CD14-positive monocyte (primary cell): Measurements from ENCODE around the gene FAM117B. TPM values are rescaled to one million over a fixed set of nuclear protein-coding genes. Genes with fewer than 3 reads are reported as not detected.
A peak's percentile ranks its signal among the peaks of the same experiment; 100 is the strongest.

ENCODE experiments used
- DNase-seq, 3 donors: peaks; one replicate each; pipeline ENCODE4 v3.0.0-alpha.2; 2011 to 2022
- H2AFZ ChIP-seq: 2 replicates; pipeline ENCODE4 v1.6.0; 2012; ENCODE audit warnings: mild to moderate bottlenecking, low read depth, low read length, inconsistent platforms; ENCODE audit not compliant: insufficient read depth, poor library complexity, severe bottlenecking
- H3K27ac ChIP-seq, 2 donors: 1 replicate in 1 of 2; 2 replicates in 1 of 2; pipeline ENCODE4 v1.5.1; 2012 to 2013; ENCODE audit warnings: low read length in 2 of 2, control low read depth in 1 of 2, inconsistent platforms in 1 of 2, low read depth in 1 of 2, mild to moderate bottlenecking in 1 of 2
- H3K27me3 ChIP-seq, 2 donors: one replicate each; pipeline versions ENCODE4 v1.6.0 to v1.6.1; 2011 to 2013; ENCODE audit warnings: low read length in 2 of 2; ENCODE audit not compliant: control insufficient read depth in 2 of 2, insufficient read depth in 2 of 2
- H3K36me3 ChIP-seq, 2 donors: replicated peaks in 1 of 2; 1 replicate in 1 of 2; 2 replicates in 1 of 2; pipeline versions ENCODE4 v1.5.1 to v1.6.1; 2012 to 2013; ENCODE audit warnings: low read length in 2 of 2, control low read depth in 1 of 2, inconsistent platforms in 1 of 2, mild to moderate bottlenecking in 1 of 2; ENCODE audit not compliant: insufficient read depth in 2 of 2, control insufficient read depth in 1 of 2
- H3K4me1 ChIP-seq, 2 donors: 1 replicate in 1 of 2; 2 replicates in 1 of 2; pipeline versions ENCODE4 v1.5.1 to v1.6.1; 2012 to 2013; ENCODE audit warnings: low read length in 2 of 2, control low read depth in 1 of 2, inconsistent platforms in 1 of 2, mild to moderate bottlenecking in 1 of 2, moderate library complexity in 1 of 2; ENCODE audit not compliant: insufficient read depth in 2 of 2, control insufficient read depth in 1 of 2
- H3K4me2 ChIP-seq: replicated peaks from 2 replicates; pipeline ENCODE3; 2012; ENCODE audit warnings: low read length, moderate library complexity, mild to moderate bottlenecking; ENCODE audit not compliant: poor library complexity, severe bottlenecking; ENCODE audit errors: extremely low read depth
- H3K4me3 ChIP-seq, 3 experiments: fragments of 200-600 bp in 1 of 3; sonication (generic) in 1 of 3; replicated peaks in 1 of 3; 1 replicate in 2 of 3; 2 replicates in 1 of 3; pipeline ENCODE4 v1.5.1; 2011 to 2013; ENCODE audit warnings: low read length in 3 of 3, mild to moderate bottlenecking in 3 of 3, control low read depth in 2 of 3, low read depth in 2 of 3, inconsistent platforms in 1 of 3, moderate library complexity in 1 of 3
- H3K79me2 ChIP-seq: 2 replicates; pipeline ENCODE4 v1.6.0; 2012; ENCODE audit warnings: mild to moderate bottlenecking, control low read depth, inconsistent platforms, low read length, moderate library complexity; ENCODE audit not compliant: insufficient read depth
- H3K9ac ChIP-seq: 2 replicates; pipeline ENCODE4 v1.6.0; 2017; ENCODE audit warnings: low read length, mild to moderate bottlenecking; ENCODE audit not compliant: insufficient read depth, poor library complexity, severe bottlenecking
- H3K9me3 ChIP-seq, 2 donors: replicated peaks in 1 of 2; 1 replicate in 1 of 2; 2 replicates in 1 of 2; pipeline versions ENCODE4 v1.5.1 to v1.6.1; 2012 to 2013; ENCODE audit warnings: low read length in 2 of 2, control low read depth in 1 of 2; ENCODE audit not compliant: control insufficient read depth in 1 of 2, insufficient read depth in 1 of 2
- H4K20me1 ChIP-seq: 2 replicates; pipeline ENCODE4 v1.6.0; 2012; ENCODE audit warnings: mild to moderate bottlenecking, low read length, control low read depth, moderate library complexity; ENCODE audit not compliant: insufficient read depth
- H3K27ac Mint-ChIP-seq, 7 donors: one replicate each; pipeline ENCODE4 v1.8.0; 2020; ENCODE audit warnings: mild to moderate bottlenecking in 7 of 7, mixed read lengths in 7 of 7, moderate library complexity in 6 of 7, inconsistent platforms in 2 of 7
- H3K27me3 Mint-ChIP-seq, 3 donors: one replicate each; pipeline ENCODE4 v1.8.0; 2021 to 2022; ENCODE audit warnings: low read depth in 3 of 3, mild to moderate bottlenecking in 3 of 3, mixed read lengths in 3 of 3, moderate library complexity in 3 of 3, inconsistent platforms in 1 of 3
- H3K36me3 Mint-ChIP-seq, 2 donors: one replicate each; pipeline ENCODE4 v1.8.0; 2020; ENCODE audit warnings: mixed read lengths in 2 of 2, inconsistent platforms in 1 of 2, mild to moderate bottlenecking in 1 of 2
- H3K4me1 Mint-ChIP-seq: one replicate; pipeline ENCODE4 v1.8.0; 2020; ENCODE audit warnings: mild to moderate bottlenecking, mixed read lengths
- H3K4me3 Mint-ChIP-seq, 2 donors: one replicate each; pipeline ENCODE4 v1.8.0; 2020; ENCODE audit warnings: mild to moderate bottlenecking in 2 of 2, mixed read lengths in 2 of 2, moderate library complexity in 1 of 2
- H3K9me3 Mint-ChIP-seq, 7 donors: one replicate each; pipeline ENCODE4 v1.8.0; 2020 to 2022; ENCODE audit warnings: mixed read lengths in 7 of 7, mild to moderate bottlenecking in 6 of 7, moderate library complexity in 6 of 7, inconsistent platforms in 2 of 7
- WGBS: methylation state at CpG from one replicate; pipeline ENCODE4 v1.1.5; 2013; ENCODE audit warnings: missing lambda C conversion rate; ENCODE audit not compliant: insufficient coverage; 5-methylcytosine and 5-hydroxymethylcytosine counted together
- intact Hi-C, 2 donors: fragments of 100-400 bp; cut with micrococcal nuclease; formaldehyde crosslinking; loops; one replicate each; pipeline versions ENCODE4 v1.15.0 to v1.15.1; 2023
- polyA plus RNA-seq, 3 donors: library from polyadenylated mRNA; depleted of rRNA in 1 of 3; unstranded in 2 of 3; stranded (reverse) in 1 of 3; fragments of 300-500 nt in 2 of 3; fragments of >200 nt in 1 of 3; fragmentation: Illumina TruSeq in 2 of 3; gene quantifications; 1 replicate in 2 of 3; 2 replicates in 1 of 3; pipeline ENCODE4 v1.2.3, GENCODE V29; 2012 to 2021
- TF ChIP-seq, protein P1 (sequence below): fragments of 200-600 bp; IDR thresholded peaks from one replicate; pipeline ENCODE4 v1.8.0; 2022; ENCODE audit warnings: antibody characterized with exemption, mild to moderate bottlenecking

Gene FAM117B
- polyA plus RNA-seq, 3 donors: 4.6 to 5.5 (median 4.6) TPM

DNA sequence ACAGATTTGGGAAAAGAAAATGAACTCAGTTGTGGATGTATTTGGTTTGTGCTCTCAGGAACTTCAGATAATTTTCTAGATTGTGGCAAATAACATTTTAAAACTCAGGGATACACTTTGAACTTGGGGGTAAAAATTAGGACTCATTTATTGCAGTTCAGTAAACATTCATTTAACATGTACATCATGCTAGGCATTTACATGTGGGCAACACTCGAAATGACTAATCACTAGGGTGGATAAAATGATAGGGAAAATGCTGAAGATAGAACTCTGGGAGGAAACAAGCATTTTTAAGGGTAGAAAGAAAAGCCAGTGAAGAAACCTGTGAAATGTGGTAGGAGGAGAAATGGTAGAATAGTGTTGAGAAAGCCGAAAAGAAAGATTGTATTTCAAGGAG lies 7.8 kb downstream of the FAM117B start:
- peaks cover 20 to 33% of the 10 kb centered on the region in 2 donors for H3K4me1 ChIP-seq
- H3K27me3 ChIP-seq: no peaks in the 10 kb centered on the region
- H3K9ac ChIP-seq: no peak overlapping the region
- 51% methylated on average over 2 of the region's 2 CpGs for WGBS
- H3K27ac ChIP-seq: peak overlapping the region in 1 of 2 donors; percentile 63
- H3K4me3 Mint-ChIP-seq: no peak overlapping the region
- DNase-seq: no peak
- TF ChIP-seq, protein P1, sequence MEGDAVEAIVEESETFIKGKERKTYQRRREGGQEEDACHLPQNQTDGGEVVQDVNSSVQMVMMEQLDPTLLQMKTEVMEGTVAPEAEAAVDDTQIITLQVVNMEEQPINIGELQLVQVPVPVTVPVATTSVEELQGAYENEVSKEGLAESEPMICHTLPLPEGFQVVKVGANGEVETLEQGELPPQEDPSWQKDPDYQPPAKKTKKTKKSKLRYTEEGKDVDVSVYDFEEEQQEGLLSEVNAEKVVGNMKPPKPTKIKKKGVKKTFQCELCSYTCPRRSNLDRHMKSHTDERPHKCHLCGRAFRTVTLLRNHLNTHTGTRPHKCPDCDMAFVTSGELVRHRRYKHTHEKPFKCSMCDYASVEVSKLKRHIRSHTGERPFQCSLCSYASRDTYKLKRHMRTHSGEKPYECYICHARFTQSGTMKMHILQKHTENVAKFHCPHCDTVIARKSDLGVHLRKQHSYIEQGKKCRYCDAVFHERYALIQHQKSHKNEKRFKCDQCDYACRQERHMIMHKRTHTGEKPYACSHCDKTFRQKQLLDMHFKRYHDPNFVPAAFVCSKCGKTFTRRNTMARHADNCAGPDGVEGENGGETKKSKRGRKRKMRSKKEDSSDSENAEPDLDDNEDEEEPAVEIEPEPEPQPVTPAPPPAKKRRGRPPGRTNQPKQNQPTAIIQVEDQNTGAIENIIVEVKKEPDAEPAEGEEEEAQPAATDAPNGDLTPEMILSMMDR: no peak
- H3K79me2 ChIP-seq: peaks cover 76% of the 10 kb centered on the region
- no peak overlapping the region for H2AFZ ChIP-seq
- H3K4me3 ChIP-seq: no peak overlapping the region
- peaks cover 31% of the 10 kb centered on the region for H3K4me1 Mint-ChIP-seq
- peaks cover 42% of the 10 kb centered on the region for H4K20me1 ChIP-seq
- H3K27me3 Mint-ChIP-seq: no peaks in the 10 kb centered on the region
- H3K9me3 ChIP-seq: no peaks in the 10 kb centered on the region
- no peak overlapping the region for H3K27ac Mint-ChIP-seq
- H3K36me3 ChIP-seq: no peaks in the 10 kb centered on the region
- no peaks in the 10 kb centered on the region for H3K9me3 Mint-ChIP-seq
- intact Hi-C loops: no loop called here
- H3K36me3 Mint-ChIP-seq: peaks cover 0 to 4% of the 10 kb centered on the region in 2 donors
- H3K4me2 ChIP-seq: no peak overlapping the region

- H2AFZ ChIP-seq: no peak overlapping the region
- intact Hi-C loops: no loop called here
- no peaks in the 10 kb centered on the region for H3K36me3 ChIP-seq
- H3K4me1 ChIP-seq: peaks cover 20 to 26% of the 10 kb centered on the region in 2 donors
- TF ChIP-seq, protein P1: no peak
- peak overlapping the region; percentile 46 for H3K4me2 ChIP-seq
- peaks cover 76% of the 10 kb centered on the region for H3K79me2 ChIP-seq
- Mint-ChIP-seq H3K4me3 (peak overlapping the region in 1 of 2 donors; percentile 77), H3K36me3 (peaks cover 0 to under 1% of the 10 kb centered on the region in 2 donors), H3K27ac (peak overlapping the region in 3 of 7 donors; percentile 75 to 87 (median 83)), H3K4me1 (peaks cover 33% of the 10 kb centered on the region), H3K9me3 (peaks cover 0 to 3% (median 0%) of the 10 kb centered on the region in 7 donors), H3K27me3 (no peaks in the 10 kb centered on the region)
- WGBS: 36% methylated on average over 2 of the region's 5 CpGs
- no peaks in the 10 kb centered on the region for H3K27me3 ChIP-seq
- H3K9me3 ChIP-seq: no peaks in the 10 kb centered on the region
- peak overlapping the region; percentile 20 to 71 for H3K27ac ChIP-seq
- DNase-seq: no peak
- H3K9ac ChIP-seq: no peak overlapping the region
- peak overlapping the region in 1 of 3 experiments; percentile 43 for H3K4me3 ChIP-seq
- H4K20me1 ChIP-seq: peaks cover 46% of the 10 kb centered on the region
These were observed 8.5 kb downstream of the FAM117B start for GRCh38 chr2:202643012-202643858.
